PC-9 (cell line): ENCODE results near the gene HIRA. TPM values are rescaled to one million over a fixed set of nuclear protein-coding genes. Genes with fewer than 3 reads are reported as not detected.

Experiments
- BruUV-seq: library from RNA; stranded (reverse); fragments of 400-500 nt; replicated peaks from 2 replicates; lab custom pipeline; 2021; lab: Mats Ljungman, UMichigan
- CTCF ChIA-PET: fragments of 300-600 bp; sonication (Branson Sonifier 250); formaldehyde crosslinking; loops from one replicate; lab custom pipeline; 2022; ENCODE audit warnings: antibody characterized with exemption; lab: Charles Lee
- POLR2A ChIA-PET: fragments of 300-600 bp; sonication (Branson Sonifier 250); formaldehyde crosslinking; loops from one replicate; lab custom pipeline; 2022; ENCODE audit warnings: antibody characterized with exemption; ENCODE audit not compliant: unreplicated experiment; lab: Charles Lee
- DNase-seq, 2 experiments: peaks; one replicate each; pipeline versions ENCODE4 v3.0.0 to v3.0.0-alpha.2; 2015 to 2022; ENCODE audit warnings: mixed read lengths in 1 of 2
- H2AFZ ChIP-seq: fragments of 200-600 bp; sonication (generic); 2 replicates; pipeline ENCODE4 v1.8.1; 2017; ENCODE audit warnings: antibody characterized with exemption
- H3F3A ChIP-seq: fragments of 200-600 bp; sonication (generic); 2 replicates; pipeline ENCODE4 v1.8.1; 2017; ENCODE audit warnings: antibody characterized with exemption, mild to moderate bottlenecking, low read depth; ENCODE audit not compliant: insufficient read depth
- H3K27ac ChIP-seq: fragments of 200-600 bp; sonication (generic); 2 replicates; pipeline ENCODE4 v1.6.1; 2016; ENCODE audit warnings: mixed run types
- H3K27me3 ChIP-seq: fragments of 200-600 bp; sonication (generic); 2 replicates; pipeline ENCODE4 v1.6.1; 2016; ENCODE audit warnings: low read depth, mixed run types; ENCODE audit not compliant: insufficient read depth
- H3K36me3 ChIP-seq: fragments of 200-600 bp; sonication (generic); 2 replicates; pipeline ENCODE4 v1.6.1; 2016; ENCODE audit warnings: low read depth, mixed run types
- H3K4me1 ChIP-seq: fragments of 200-600 bp; sonication (generic); replicated peaks from 2 replicates; pipeline ENCODE4 v1.6.1; 2016; ENCODE audit warnings: mixed run types; ENCODE audit not compliant: insufficient read depth
- H3K4me2 ChIP-seq: fragments of 200-600 bp; sonication (generic); 2 replicates; pipeline ENCODE4 v1.6.1; 2017; ENCODE audit warnings: mixed run types
- H3K4me3 ChIP-seq: fragments of 200-600 bp; sonication (generic); 2 replicates; pipeline ENCODE4 v1.6.1; 2016; ENCODE audit warnings: mixed run types
- H3K79me2 ChIP-seq: fragments of 200-600 bp; sonication (generic); 2 replicates; pipeline ENCODE4 v1.6.1; 2017; ENCODE audit warnings: low read depth, mixed run types
- H3K9me2 ChIP-seq: fragments of 200-600 bp; sonication (generic); 2 replicates; pipeline ENCODE4 v1.8.1; 2017; ENCODE audit warnings: mild to moderate bottlenecking; ENCODE audit not compliant: insufficient read depth
- H3K9me3 ChIP-seq: fragments of 200-600 bp; sonication (generic); 2 replicates; pipeline ENCODE4 v1.8.1; 2016; ENCODE audit warnings: low read depth; ENCODE audit not compliant: insufficient read depth
- H4K20me1 ChIP-seq: fragments of 200-600 bp; sonication (generic); 2 replicates; pipeline ENCODE4 v1.8.1; 2017; ENCODE audit not compliant: insufficient read depth
- EZH2 ChIP-seq: fragments of 200-600 bp; sonication (generic); IDR thresholded peaks from 2 replicates; pipeline ENCODE4 v1.8.0; 2017; ENCODE audit warnings: antibody characterized with exemption, low read depth
- intact Hi-C: fragments of 100-400 bp; cut with micrococcal nuclease; formaldehyde crosslinking; loops from one replicate; pipeline ENCODE4 v1.10.0; 2022; ENCODE audit not compliant: unreplicated experiment
- total RNA-seq: library from RNA; stranded (reverse); gene quantifications from 2 replicates; pipeline ENCODE4 v1.2.3, GENCODE V29; 2021
- TF ChIP-seq, protein P1 (sequence below): fragments of 200-600 bp; sonication (generic); conservative IDR thresholded peaks from 2 replicates; pipeline ENCODE4 v1.6.1; 2017; ENCODE audit warnings: mixed run types, antibody characterized with exemption, mild to moderate bottlenecking, moderate library complexity

The HIRA gene
- total RNA-seq, 1 experiment from 2014 or later: 19.2 TPM

GRCh38 chr22:19382240-19382639, 49.3 kb downstream of the HIRA start:
- Histone ChIP-seq H3K9me2 (no peaks in the 10 kb centered on the region), H3K36me3 (no peaks in the 10 kb centered on the region), H3F3A (no peaks in the 10 kb centered on the region), H3K4me1 (no peaks in the 10 kb centered on the region), H3K9me3 (no peaks in the 10 kb centered on the region), H2AFZ (no peak overlapping the region), H3K4me2 (no peak overlapping the region), H3K27ac (no peak overlapping the region), H3K27me3 (no peaks in the 10 kb centered on the region), H4K20me1 (no peaks in the 10 kb centered on the region), H3K4me3 (no peak overlapping the region), H3K79me2 (no peaks in the 10 kb centered on the region)
- BruUV-seq: no TSS peak
- TF ChIP-seq, protein P1, sequence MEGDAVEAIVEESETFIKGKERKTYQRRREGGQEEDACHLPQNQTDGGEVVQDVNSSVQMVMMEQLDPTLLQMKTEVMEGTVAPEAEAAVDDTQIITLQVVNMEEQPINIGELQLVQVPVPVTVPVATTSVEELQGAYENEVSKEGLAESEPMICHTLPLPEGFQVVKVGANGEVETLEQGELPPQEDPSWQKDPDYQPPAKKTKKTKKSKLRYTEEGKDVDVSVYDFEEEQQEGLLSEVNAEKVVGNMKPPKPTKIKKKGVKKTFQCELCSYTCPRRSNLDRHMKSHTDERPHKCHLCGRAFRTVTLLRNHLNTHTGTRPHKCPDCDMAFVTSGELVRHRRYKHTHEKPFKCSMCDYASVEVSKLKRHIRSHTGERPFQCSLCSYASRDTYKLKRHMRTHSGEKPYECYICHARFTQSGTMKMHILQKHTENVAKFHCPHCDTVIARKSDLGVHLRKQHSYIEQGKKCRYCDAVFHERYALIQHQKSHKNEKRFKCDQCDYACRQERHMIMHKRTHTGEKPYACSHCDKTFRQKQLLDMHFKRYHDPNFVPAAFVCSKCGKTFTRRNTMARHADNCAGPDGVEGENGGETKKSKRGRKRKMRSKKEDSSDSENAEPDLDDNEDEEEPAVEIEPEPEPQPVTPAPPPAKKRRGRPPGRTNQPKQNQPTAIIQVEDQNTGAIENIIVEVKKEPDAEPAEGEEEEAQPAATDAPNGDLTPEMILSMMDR: no peak
- TF ChIP-seq EZH2: no peak
- DNase-seq: no peak
- ChIA-PET CTCF (interaction anchor here (0.6 kb wide), 1 partner anchor 107 kb away, joined by 3 read pairs; no protein-coding TSS in a partner anchor), POLR2A (no interaction called here)
- intact Hi-C loops: no loop called here

DNA sequence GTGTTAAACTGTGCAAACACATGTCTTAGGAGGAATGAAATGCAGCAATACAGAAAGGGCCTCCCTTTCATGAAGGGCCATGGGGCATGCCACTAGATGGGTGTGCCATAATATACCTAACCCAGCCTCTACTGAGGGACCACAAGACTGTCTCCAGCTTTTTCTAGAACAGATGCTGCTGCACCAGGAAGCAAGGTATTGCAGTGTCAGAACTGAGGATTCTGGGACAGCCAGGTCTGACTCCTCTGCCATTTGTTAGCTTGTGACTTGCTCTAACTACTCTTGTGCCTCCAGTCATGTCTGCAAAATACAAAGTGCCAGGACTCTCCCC, 53.2 kb downstream of the HIRA start:
- CTCF ChIA-PET: no interaction called here
- BruUV-seq: no TSS peak
- Histone ChIP-seq H3K27ac (no peak overlapping the region), H3K4me1 (no peaks in the 10 kb centered on the region), H3K9me3 (no peaks in the 10 kb centered on the region), H4K20me1 (no peaks in the 10 kb centered on the region), H3K4me3 (no peak overlapping the region), H3K4me2 (no peak overlapping the region), H3F3A (no peaks in the 10 kb centered on the region), H3K36me3 (no peaks in the 10 kb centered on the region), H2AFZ (no peak overlapping the region), H3K9me2 (no peaks in the 10 kb centered on the region), H3K79me2 (no peaks in the 10 kb centered on the region), H3K27me3 (no peaks in the 10 kb centered on the region)
- DNase-seq: no peak
- intact Hi-C loops: no loop called here
- TF ChIP-seq, protein P1: no peak
- no peak for TF ChIP-seq EZH2
- POLR2A ChIA-PET: no interaction called here

GRCh38 chr22:19377565-19378343, 53.8 kb downstream of the HIRA start:
- no peaks in the 10 kb centered on the region for H3K9me2 ChIP-seq
- H3K36me3 ChIP-seq: no peaks in the 10 kb centered on the region
- BruUV-seq: no TSS peak
- no peaks in the 10 kb centered on the region for H3K79me2 ChIP-seq
- ChIA-PET POLR2A (no interaction called here), CTCF (no interaction called here)
- no peak overlapping the region for H3K4me3 ChIP-seq
- H3F3A ChIP-seq: no peaks in the 10 kb centered on the region
- no peak for TF ChIP-seq EZH2
- TF ChIP-seq, protein P1: no peak
- H3K27me3 ChIP-seq: no peaks in the 10 kb centered on the region
- H2AFZ ChIP-seq: no peak overlapping the region
- H3K27ac ChIP-seq: no peak overlapping the region
- no peaks in the 10 kb centered on the region for H3K4me1 ChIP-seq
- intact Hi-C loops: no loop called here
- H4K20me1 ChIP-seq: no peaks in the 10 kb centered on the region
- no peak for DNase-seq
- H3K4me2 ChIP-seq: no peak overlapping the region
- no peaks in the 10 kb centered on the region for H3K9me3 ChIP-seq
